Immature natural killer cell (primary cell): ENCODE data around the gene KRT6B. TPM values are rescaled to one million over a fixed set of nuclear protein-coding genes. Genes with fewer than 3 reads are reported as not detected.
"Not testable (repeated sequence)": the region's sequence is repeated elsewhere in the genome, so short reads cannot be mapped to it uniquely, and the experiment has no call there.

Experiments used
- DNase-seq, 3 donors: peaks; one replicate each; pipeline ENCODE4 v3.0.0; 2022; ENCODE audit warnings: mixed read lengths in 1 of 3
- H3K27ac Mint-ChIP-seq, 6 donors: one replicate each; pipeline ENCODE4 v1.8.0; 2020; ENCODE audit warnings: mixed read lengths in 6 of 6, mild to moderate bottlenecking in 5 of 6, inconsistent platforms in 4 of 6, moderate library complexity in 3 of 6
- H3K27me3 Mint-ChIP-seq, 3 donors: one replicate each; pipeline ENCODE4 v1.8.0; 2020 to 2021; ENCODE audit warnings: low read depth in 3 of 3, mild to moderate bottlenecking in 3 of 3, mixed read lengths in 3 of 3, moderate library complexity in 3 of 3, inconsistent platforms in 1 of 3
- H3K36me3 Mint-ChIP-seq, 3 donors: one replicate each; pipeline ENCODE4 v1.8.0; 2020; ENCODE audit warnings: mixed read lengths in 3 of 3, inconsistent platforms in 2 of 3, mild to moderate bottlenecking in 2 of 3
- H3K4me1 Mint-ChIP-seq, 2 donors: one replicate each; pipeline ENCODE4 v1.8.0; 2020; ENCODE audit warnings: inconsistent platforms in 2 of 2, mild to moderate bottlenecking in 2 of 2, mixed read lengths in 2 of 2, moderate library complexity in 1 of 2
- H3K4me3 Mint-ChIP-seq, 5 donors: one replicate each; pipeline ENCODE4 v1.8.0; 2020; ENCODE audit warnings: mild to moderate bottlenecking in 5 of 5, mixed read lengths in 5 of 5, inconsistent platforms in 3 of 5, moderate library complexity in 3 of 5
- H3K9me3 Mint-ChIP-seq, 6 donors: one replicate each; pipeline ENCODE4 v1.8.0; 2020; ENCODE audit warnings: mild to moderate bottlenecking in 6 of 6, mixed read lengths in 6 of 6, inconsistent platforms in 4 of 6, moderate library complexity in 3 of 6
- polyA plus RNA-seq, 3 donors: library from polyadenylated mRNA; unstranded; fragments of 300-500 nt; fragmentation: Illumina TruSeq; gene quantifications; one replicate each; pipeline ENCODE4 v1.2.3, GENCODE V29; 2021

The KRT6B gene
- polyA plus RNA-seq, 3 donors from 2014 or later = 0.82 TPM; not detected in 2

- no peak overlapping the region for H3K4me3 Mint-ChIP-seq
- no peak overlapping the region for H3K27ac Mint-ChIP-seq
- peaks cover 0 to 9% (median 9%) of the 10 kb centered on the region in 3 donors for H3K36me3 Mint-ChIP-seq
- H3K9me3 Mint-ChIP-seq = peaks cover 4 to 13% (median 11%) of the 10 kb centered on the region in 6 donors
- H3K27me3 Mint-ChIP-seq = peaks cover 5 to 28% (median 9%) of the 10 kb centered on the region in 3 donors
- no peaks in the 10 kb centered on the region for H3K4me1 Mint-ChIP-seq
- no peak for DNase-seq
Measured at GRCh38 chr12:52488736-52489135, 36.8 kb upstream of the KRT6B start.

- not testable (repeated sequence) for H3K4me3 Mint-ChIP-seq, H3K27ac Mint-ChIP-seq, H3K36me3 Mint-ChIP-seq, DNase-seq, H3K4me1 Mint-ChIP-seq
- Mint-ChIP-seq H3K27me3 (peaks cover 7 to 30% (median 10%) of the 10 kb centered on the region in 3 donors), H3K9me3 (peaks cover 4 to 13% (median 11%) of the 10 kb centered on the region in 6 donors)
Measured at GRCh38 chr12:52487744-52488443, 35.9 kb upstream of the KRT6B start.

- peaks cover 0 to 9% (median 9%) of the 10 kb centered on the region in 3 donors for H3K36me3 Mint-ChIP-seq
- no peaks in the 10 kb centered on the region for H3K4me1 Mint-ChIP-seq
- H3K4me3 Mint-ChIP-seq = no peak overlapping the region
- H3K27ac Mint-ChIP-seq = no peak overlapping the region
- peaks cover 7 to 34% (median 10%) of the 10 kb centered on the region in 3 donors for H3K27me3 Mint-ChIP-seq
- DNase-seq = no peak
- H3K9me3 Mint-ChIP-seq = peaks cover 4 to 13% (median 11%) of the 10 kb centered on the region in 6 donors
Measured at GRCh38 chr12:52487211-52487610, 35.3 kb upstream of the KRT6B start.

GRCh38 chr12:52486166-52487105 is 34.5 kb upstream of the KRT6B start:
- Mint-ChIP-seq H3K4me3 (no peak overlapping the region), H3K36me3 (peaks cover 0 to 9% (median 9%) of the 10 kb centered on the region in 3 donors), H3K27ac (no peak overlapping the region), H3K4me1 (no peaks in the 10 kb centered on the region), H3K9me3 (peaks cover 4 to 13% (median 11%) of the 10 kb centered on the region in 6 donors), H3K27me3 (peaks cover 10 to 30% (median 10%) of the 10 kb centered on the region in 3 donors)
- no peak for DNase-seq

- H3K4me1 Mint-ChIP-seq = no peaks in the 10 kb centered on the region
- H3K9me3 Mint-ChIP-seq = peaks cover 3 to 8% (median 8%) of the 10 kb centered on the region in 6 donors
- no peak overlapping the region for H3K4me3 Mint-ChIP-seq
- no peak for DNase-seq
- no peak overlapping the region for H3K27ac Mint-ChIP-seq
- H3K36me3 Mint-ChIP-seq = peaks cover 0 to 8% (median 3%) of the 10 kb centered on the region in 3 donors
- peaks cover 4 to 16% (median 8%) of the 10 kb centered on the region in 3 donors for H3K27me3 Mint-ChIP-seq
Measured at GRCh38 chr12:52480073-52480472, 28.1 kb upstream of the KRT6B start.

GRCh38 chr12:52477651-52478050 is 25.7 kb upstream of the KRT6B start:
- H3K9me3 Mint-ChIP-seq = peaks cover 0 to 2% (median 0%) of the 10 kb centered on the region in 6 donors
- no peak for DNase-seq
- H3K27ac Mint-ChIP-seq = no peak overlapping the region
- peaks cover 0 to 4% (median 0%) of the 10 kb centered on the region in 3 donors for H3K36me3 Mint-ChIP-seq
- no peaks in the 10 kb centered on the region for H3K4me1 Mint-ChIP-seq
- peaks cover 2 to 7% (median 6%) of the 10 kb centered on the region in 3 donors for H3K27me3 Mint-ChIP-seq
- H3K4me3 Mint-ChIP-seq = no peak overlapping the region

- DNase-seq = no peak
- peaks cover 2 to 6% (median 2%) of the 10 kb centered on the region in 3 donors for H3K27me3 Mint-ChIP-seq
- H3K9me3 Mint-ChIP-seq = no peaks in the 10 kb centered on the region
- peaks cover 0 to 4% (median 0%) of the 10 kb centered on the region in 3 donors for H3K36me3 Mint-ChIP-seq
- no peaks in the 10 kb centered on the region for H3K4me1 Mint-ChIP-seq
- no peak overlapping the region for H3K27ac Mint-ChIP-seq
- no peak overlapping the region for H3K4me3 Mint-ChIP-seq
Measured at GRCh38 chr12:52474212-52474611, 22.3 kb upstream of the KRT6B start.

GRCh38 chr12:52473768-52474167 is 21.8 kb upstream of the KRT6B start, which contains the start of gene KRT6C:
TSS of gene KRT6C (minus strand) at chr12:52473805. CDS start at chr12:52473737, 68 bp downstream.
- DNase-seq = no peak
- H3K4me3 Mint-ChIP-seq = no peak within 1 kb of the TSS
- H3K9me3 Mint-ChIP-seq = no peaks in the 10 kb centered on the region
- H3K4me1 Mint-ChIP-seq = no peaks in the 10 kb centered on the region
- no peak within 1 kb of the TSS for H3K27ac Mint-ChIP-seq
- H3K27me3 Mint-ChIP-seq = peaks cover 2 to 6% (median 2%) of the 10 kb centered on the region in 3 donors
- H3K36me3 Mint-ChIP-seq = peaks cover 0 to 4% (median 0%) of the 10 kb centered on the region in 3 donors

- Mint-ChIP-seq H3K9me3 (no peaks in the 10 kb centered on the region), H3K4me1 (no peaks in the 10 kb centered on the region), H3K36me3 (no peaks in the 10 kb centered on the region), H3K27me3 (peaks cover 0 to 6% (median 4%) of the 10 kb centered on the region in 3 donors), H3K27ac (no peak overlapping the region), H3K4me3 (no peak overlapping the region)
- DNase-seq = no peak
Measured at GRCh38 chr12:52469853-52470252, 17.9 kb upstream of the KRT6B start.

- peaks cover 0 to 7% (median 2%) of the 10 kb centered on the region in 3 donors for H3K27me3 Mint-ChIP-seq
- no peaks in the 10 kb centered on the region for H3K36me3 Mint-ChIP-seq
- no peaks in the 10 kb centered on the region for H3K9me3 Mint-ChIP-seq
- no peak overlapping the region for H3K4me3 Mint-ChIP-seq
- DNase-seq = no peak
- H3K4me1 Mint-ChIP-seq = no peaks in the 10 kb centered on the region
- no peak overlapping the region for H3K27ac Mint-ChIP-seq
Measured at GRCh38 chr12:52464897-52465296, 13.0 kb upstream of the KRT6B start.

- Mint-ChIP-seq H3K27me3 (peaks cover 2 to 7% (median 2%) of the 10 kb centered on the region in 3 donors), H3K36me3 (peaks cover 0 to 4% (median 0%) of the 10 kb centered on the region in 3 donors), H3K4me1 (no peaks in the 10 kb centered on the region), H3K27ac (no peak overlapping the region), H3K4me3 (no peak overlapping the region), H3K9me3 (no peaks in the 10 kb centered on the region)
- no peak for DNase-seq
Measured at GRCh38 chr12:52461693-52462092, 9.7 kb upstream of the KRT6B start.

GRCh38 chr12:52458861-52459260 is 6.9 kb upstream of the KRT6B start:
- Mint-ChIP-seq H3K4me3 (no peak overlapping the region), H3K4me1 (peaks cover 13 to 22% of the 10 kb centered on the region in 2 donors), H3K36me3 (peaks cover 0 to 4% (median 0%) of the 10 kb centered on the region in 3 donors), H3K27ac (no peak overlapping the region), H3K27me3 (peaks cover 2 to 7% (median 2%) of the 10 kb centered on the region in 3 donors), H3K9me3 (no peaks in the 10 kb centered on the region)
- no peak for DNase-seq

- H3K9me3 Mint-ChIP-seq = no peaks in the 10 kb centered on the region
- peaks cover 0 to 7% (median 2%) of the 10 kb centered on the region in 3 donors for H3K27me3 Mint-ChIP-seq
- H3K36me3 Mint-ChIP-seq = peaks cover 0 to 4% (median 0%) of the 10 kb centered on the region in 3 donors
- DNase-seq = no peak
- no peak overlapping the region for H3K4me3 Mint-ChIP-seq
- H3K27ac Mint-ChIP-seq = no peak overlapping the region
- peaks cover 13 to 22% of the 10 kb centered on the region in 2 donors for H3K4me1 Mint-ChIP-seq
Measured at GRCh38 chr12:52455821-52456220, 3.9 kb upstream of the KRT6B start.
